ENCODE measurements around the gene MMD2.
"Not testable (repeated sequence)": the region's sequence is repeated elsewhere in the genome, so short reads cannot be mapped to it uniquely, and the experiment has no call there.

The MMD2 gene

DNA sequence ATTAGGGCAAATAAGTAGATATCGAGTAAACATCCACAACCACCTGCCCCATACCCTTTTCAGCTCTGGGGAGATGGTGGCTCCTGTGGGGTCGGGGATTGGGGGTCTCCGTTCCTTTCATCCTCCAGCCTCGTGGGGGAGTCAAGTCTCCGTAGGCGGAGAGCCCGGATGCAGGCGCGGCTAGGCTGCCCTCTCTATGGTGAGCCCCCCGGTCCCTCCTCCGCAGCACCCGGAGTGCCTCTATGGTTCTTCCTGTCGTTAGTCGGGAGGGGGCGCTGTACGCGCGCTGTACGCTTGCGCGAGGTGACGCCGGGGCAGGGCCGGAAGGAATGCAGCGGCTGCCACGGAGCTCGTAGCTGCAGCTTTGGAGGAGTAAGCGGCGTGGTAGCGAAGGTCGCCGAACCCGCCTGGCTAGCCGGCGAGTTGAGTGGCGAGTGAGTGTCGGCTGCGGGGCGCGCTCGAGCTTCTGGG is 14.8 kb upstream of the MMD2 start:
- peak; percentile 97 for ATAC-seq
- TF ChIP-seq RARB (CRISPR knock-in tag; IDR thresholded peaks at IDR 0.05) (no peak), ZC3H10 (CRISPR knock-in tag; IDR thresholded peaks at IDR 0.05) (no peak), ZFP3 (CRISPR knock-in tag; IDR thresholded peaks at IDR 0.05) (no peak), OSR1 (CRISPR knock-in tag; IDR thresholded peaks at IDR 0.05) (no peak), ISL1 (CRISPR knock-in tag; IDR thresholded peaks at IDR 0.05) (no peak), PPARA (CRISPR knock-in tag; IDR thresholded peaks at IDR 0.05; ENCODE audit: borderline replicate concordance) (no peak), ESRRG (CRISPR knock-in tag; IDR thresholded peaks at IDR 0.05) (no peak)
- TF ChIP-seq, protein P1, sequence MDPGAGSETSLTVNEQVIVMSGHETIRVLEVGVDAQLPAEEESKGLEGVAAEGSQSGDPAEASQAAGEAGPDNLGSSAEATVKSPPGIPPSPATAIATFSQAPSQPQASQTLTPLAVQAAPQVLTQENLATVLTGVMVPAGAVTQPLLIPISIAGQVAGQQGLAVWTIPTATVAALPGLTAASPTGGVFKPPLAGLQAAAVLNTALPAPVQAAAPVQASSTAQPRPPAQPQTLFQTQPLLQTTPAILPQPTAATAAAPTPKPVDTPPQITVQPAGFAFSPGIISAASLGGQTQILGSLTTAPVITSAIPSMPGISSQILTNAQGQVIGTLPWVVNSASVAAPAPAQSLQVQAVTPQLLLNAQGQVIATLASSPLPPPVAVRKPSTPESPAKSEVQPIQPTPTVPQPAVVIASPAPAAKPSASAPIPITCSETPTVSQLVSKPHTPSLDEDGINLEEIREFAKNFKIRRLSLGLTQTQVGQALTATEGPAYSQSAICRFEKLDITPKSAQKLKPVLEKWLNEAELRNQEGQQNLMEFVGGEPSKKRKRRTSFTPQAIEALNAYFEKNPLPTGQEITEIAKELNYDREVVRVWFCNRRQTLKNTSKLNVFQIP (CRISPR knock-in tag; IDR thresholded peaks at IDR 0.05; ENCODE audit: borderline replicate concordance, low read depth): no peak

DNA sequence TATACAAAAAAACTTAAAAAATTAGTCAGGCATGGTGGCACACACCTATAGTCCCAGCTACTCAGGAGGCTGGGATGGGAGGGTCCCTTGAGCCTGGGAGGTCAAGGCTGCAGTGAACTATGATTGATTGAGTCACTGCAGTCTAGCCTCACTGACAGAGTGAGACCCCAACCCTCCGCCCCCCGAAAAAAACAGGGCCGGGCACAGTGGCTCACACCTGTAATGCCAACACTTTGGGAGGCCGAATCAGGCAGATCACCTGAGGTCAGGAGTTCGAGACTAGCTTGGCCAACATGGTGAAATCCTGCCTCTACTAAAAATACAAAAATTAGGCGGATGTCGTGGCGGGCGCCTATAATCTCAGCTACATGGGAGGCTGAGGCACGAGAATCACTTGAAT is 13.5 kb upstream of the MMD2 start:
- not testable (repeated sequence) for ATAC-seq

DNA sequence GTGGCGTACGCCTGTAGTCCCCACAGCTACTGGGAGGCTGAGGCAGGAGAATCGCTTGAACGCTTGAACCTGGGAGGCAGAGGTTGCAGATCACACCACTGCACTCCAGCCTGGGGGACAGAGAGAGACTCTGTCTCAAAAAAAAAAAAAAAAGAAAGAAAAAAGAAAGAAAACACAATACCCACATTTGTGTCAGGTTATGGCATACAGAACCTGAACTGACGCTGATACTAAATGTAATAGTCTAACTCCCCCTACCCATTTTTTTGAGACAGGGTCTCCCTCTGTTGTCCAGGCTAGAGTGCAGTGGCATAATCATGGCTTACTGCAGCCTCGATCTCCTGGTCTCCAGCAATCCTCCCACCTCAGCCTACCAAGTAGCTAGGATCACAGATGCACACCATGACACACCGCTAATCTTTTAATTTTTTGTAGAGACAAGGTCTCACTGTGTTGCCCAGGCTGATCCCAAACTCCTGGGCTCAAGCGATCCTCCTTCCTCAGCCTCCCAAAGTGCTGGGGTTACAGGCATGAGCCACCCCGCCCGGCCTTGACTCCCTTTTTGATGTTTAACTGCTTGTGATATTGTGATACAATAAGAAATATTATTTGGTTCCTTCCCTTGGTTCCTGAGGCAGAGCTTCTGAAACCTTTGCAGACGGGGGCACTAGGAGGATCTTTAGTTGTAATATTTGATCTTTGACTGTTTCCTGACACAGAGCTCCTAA is 6.5 kb upstream of the MMD2 start:
- ATAC-seq: no peak
- TF ChIP-seq, protein P2, sequence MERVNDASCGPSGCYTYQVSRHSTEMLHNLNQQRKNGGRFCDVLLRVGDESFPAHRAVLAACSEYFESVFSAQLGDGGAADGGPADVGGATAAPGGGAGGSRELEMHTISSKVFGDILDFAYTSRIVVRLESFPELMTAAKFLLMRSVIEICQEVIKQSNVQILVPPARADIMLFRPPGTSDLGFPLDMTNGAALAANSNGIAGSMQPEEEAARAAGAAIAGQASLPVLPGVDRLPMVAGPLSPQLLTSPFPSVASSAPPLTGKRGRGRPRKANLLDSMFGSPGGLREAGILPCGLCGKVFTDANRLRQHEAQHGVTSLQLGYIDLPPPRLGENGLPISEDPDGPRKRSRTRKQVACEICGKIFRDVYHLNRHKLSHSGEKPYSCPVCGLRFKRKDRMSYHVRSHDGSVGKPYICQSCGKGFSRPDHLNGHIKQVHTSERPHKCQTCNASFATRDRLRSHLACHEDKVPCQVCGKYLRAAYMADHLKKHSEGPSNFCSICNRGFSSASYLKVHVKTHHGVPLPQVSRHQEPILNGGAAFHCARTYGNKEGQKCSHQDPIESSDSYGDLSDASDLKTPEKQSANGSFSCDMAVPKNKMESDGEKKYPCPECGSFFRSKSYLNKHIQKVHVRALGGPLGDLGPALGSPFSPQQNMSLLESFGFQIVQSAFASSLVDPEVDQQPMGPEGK (CRISPR knock-in tag; IDR thresholded peaks at IDR 0.05; ENCODE audit: borderline replicate concordance): no peak
- TF ChIP-seq TOX (CRISPR knock-in tag; IDR thresholded peaks at IDR 0.05; ENCODE audit: borderline replicate concordance) (no peak), PPARA (CRISPR knock-in tag; IDR thresholded peaks at IDR 0.05; ENCODE audit: borderline replicate concordance) (no peak), ZNF565 (CRISPR knock-in tag; conservative IDR thresholded peaks at IDR 0.05; ENCODE audit: low read depth) (no peak), ZFP3 (CRISPR knock-in tag; IDR thresholded peaks at IDR 0.05) (no peak), BACH2 (CRISPR knock-in tag; IDR thresholded peaks at IDR 0.05; ENCODE audit: borderline replicate concordance) (no peak)

DNA sequence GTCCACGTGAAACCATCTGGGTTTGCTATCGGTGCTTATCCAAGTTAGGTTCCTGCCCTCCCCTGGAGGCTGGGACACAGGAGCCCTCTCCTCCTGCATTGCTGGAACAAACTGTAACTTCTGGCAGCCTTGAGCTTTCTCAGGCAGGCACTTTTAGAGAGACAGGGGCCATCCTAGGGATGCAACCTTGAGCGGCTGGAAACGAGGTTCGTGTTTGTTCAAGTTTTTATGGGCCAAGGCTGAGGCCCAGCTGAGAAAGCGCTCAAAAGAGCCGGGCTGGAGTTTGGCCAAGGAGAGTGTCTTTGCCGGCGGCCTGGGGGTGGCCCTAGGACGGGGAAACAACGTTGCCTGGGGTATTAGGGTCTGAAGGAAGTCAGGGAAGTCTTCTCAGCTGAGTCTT is 5.5 kb upstream of the MMD2 start:
- TF ChIP-seq ZNF565 (CRISPR knock-in tag; conservative IDR thresholded peaks at IDR 0.05; ENCODE audit: low read depth): no peak
- TF ChIP-seq GLIS3 (CRISPR knock-in tag; IDR thresholded peaks at IDR 0.05): no peak
- TF ChIP-seq, protein P1 (CRISPR knock-in tag; IDR thresholded peaks at IDR 0.05; ENCODE audit: borderline replicate concordance, low read depth): no peak
- no peak for TF ChIP-seq CSDC2 (CRISPR knock-in tag; IDR thresholded peaks at IDR 0.05)
- no peak for TF ChIP-seq ESRRG (CRISPR knock-in tag; IDR thresholded peaks at IDR 0.05)
- TF ChIP-seq RARB (CRISPR knock-in tag; IDR thresholded peaks at IDR 0.05): no peak
- TF ChIP-seq, protein P3, sequence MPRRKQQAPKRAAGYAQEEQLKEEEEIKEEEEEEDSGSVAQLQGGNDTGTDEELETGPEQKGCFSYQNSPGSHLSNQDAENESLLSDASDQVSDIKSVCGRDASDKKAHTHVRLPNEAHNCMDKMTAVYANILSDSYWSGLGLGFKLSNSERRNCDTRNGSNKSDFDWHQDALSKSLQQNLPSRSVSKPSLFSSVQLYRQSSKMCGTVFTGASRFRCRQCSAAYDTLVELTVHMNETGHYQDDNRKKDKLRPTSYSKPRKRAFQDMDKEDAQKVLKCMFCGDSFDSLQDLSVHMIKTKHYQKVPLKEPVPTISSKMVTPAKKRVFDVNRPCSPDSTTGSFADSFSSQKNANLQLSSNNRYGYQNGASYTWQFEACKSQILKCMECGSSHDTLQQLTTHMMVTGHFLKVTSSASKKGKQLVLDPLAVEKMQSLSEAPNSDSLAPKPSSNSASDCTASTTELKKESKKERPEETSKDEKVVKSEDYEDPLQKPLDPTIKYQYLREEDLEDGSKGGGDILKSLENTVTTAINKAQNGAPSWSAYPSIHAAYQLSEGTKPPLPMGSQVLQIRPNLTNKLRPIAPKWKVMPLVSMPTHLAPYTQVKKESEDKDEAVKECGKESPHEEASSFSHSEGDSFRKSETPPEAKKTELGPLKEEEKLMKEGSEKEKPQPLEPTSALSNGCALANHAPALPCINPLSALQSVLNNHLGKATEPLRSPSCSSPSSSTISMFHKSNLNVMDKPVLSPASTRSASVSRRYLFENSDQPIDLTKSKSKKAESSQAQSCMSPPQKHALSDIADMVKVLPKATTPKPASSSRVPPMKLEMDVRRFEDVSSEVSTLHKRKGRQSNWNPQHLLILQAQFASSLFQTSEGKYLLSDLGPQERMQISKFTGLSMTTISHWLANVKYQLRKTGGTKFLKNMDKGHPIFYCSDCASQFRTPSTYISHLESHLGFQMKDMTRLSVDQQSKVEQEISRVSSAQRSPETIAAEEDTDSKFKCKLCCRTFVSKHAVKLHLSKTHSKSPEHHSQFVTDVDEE (CRISPR knock-in tag; IDR thresholded peaks at IDR 0.05): no peak
- TF ChIP-seq, protein P2 (CRISPR knock-in tag; IDR thresholded peaks at IDR 0.05; ENCODE audit: borderline replicate concordance): no peak
- TF ChIP-seq TOX (CRISPR knock-in tag; IDR thresholded peaks at IDR 0.05; ENCODE audit: borderline replicate concordance): no peak
- TF ChIP-seq OSR1 (CRISPR knock-in tag; IDR thresholded peaks at IDR 0.05): no peak
- no peak for TF ChIP-seq TCF4 (CRISPR knock-in tag; IDR thresholded peaks at IDR 0.05; ENCODE audit: borderline replicate concordance)
- no peak for TF ChIP-seq ZFP30 (CRISPR knock-in tag; IDR thresholded peaks at IDR 0.05)
- TF ChIP-seq, protein P4, sequence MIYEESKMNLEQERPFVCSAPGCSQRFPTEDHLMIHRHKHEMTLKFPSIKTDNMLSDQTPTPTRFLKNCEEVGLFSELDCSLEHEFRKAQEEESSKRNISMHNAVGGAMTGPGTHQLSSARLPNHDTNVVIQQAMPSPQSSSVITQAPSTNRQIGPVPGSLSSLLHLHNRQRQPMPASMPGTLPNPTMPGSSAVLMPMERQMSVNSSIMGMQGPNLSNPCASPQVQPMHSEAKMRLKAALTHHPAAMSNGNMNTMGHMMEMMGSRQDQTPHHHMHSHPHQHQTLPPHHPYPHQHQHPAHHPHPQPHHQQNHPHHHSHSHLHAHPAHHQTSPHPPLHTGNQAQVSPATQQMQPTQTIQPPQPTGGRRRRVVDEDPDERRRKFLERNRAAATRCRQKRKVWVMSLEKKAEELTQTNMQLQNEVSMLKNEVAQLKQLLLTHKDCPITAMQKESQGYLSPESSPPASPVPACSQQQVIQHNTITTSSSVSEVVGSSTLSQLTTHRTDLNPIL (CRISPR knock-in tag; IDR thresholded peaks at IDR 0.05; ENCODE audit: low read depth): no peak
- no peak for TF ChIP-seq ZNF8 (CRISPR knock-in tag; IDR thresholded peaks at IDR 0.05)
- ATAC-seq: no peak

Data from SK-N-SH treated with all-trans-retinoic acid at 6 μM for 48 hours (cell line).